ENCODE results near the gene ACTR3.

DNA sequence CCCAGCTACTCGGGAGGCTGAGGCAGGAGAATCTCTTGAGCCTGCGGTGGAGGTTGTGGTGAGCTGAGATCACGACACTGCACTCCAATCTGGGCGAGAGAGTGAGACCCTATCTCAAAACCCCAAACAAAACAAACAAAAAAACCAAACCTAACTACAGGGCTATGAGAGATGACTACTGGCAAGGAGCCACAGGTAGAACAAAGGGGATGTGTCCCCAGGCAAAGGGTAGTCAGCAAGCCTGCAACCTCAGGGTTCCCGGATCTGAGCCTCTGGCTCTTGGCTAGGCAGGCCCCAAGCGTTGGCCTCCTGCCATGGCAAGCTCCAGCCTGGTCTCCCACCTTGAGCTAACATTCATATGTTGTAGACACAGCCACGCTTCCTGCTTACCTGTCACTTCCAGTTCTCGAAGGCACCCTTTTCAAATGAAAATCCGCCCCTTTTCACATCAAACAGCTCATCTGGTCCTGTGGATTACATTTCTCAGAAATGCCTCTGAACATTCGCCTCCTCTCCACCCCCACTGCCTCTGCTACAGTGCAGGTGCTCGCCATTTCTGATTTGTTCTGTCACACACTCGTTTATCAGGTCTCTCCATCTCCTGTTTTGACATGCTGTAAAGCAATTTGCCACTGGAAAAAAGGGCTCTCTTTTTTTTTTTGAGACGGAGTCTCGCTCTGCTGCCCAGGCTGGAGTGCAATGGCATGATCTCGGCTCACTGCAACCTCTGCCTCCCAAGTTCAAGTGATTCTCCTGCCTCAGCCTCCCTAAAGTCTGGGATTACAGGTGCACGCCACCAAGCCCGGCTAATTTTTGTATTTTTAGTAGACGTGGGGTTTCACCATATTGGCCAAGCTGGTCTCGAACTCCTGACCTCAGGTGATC, 13.1 kb upstream of the ACTR3 start:
- TF ChIP-seq POLR2A (IDR thresholded peaks at IDR 0.05) (no peak), EP300 (IDR thresholded peaks at IDR 0.05) (no peak)
- TF ChIP-seq, protein P1, sequence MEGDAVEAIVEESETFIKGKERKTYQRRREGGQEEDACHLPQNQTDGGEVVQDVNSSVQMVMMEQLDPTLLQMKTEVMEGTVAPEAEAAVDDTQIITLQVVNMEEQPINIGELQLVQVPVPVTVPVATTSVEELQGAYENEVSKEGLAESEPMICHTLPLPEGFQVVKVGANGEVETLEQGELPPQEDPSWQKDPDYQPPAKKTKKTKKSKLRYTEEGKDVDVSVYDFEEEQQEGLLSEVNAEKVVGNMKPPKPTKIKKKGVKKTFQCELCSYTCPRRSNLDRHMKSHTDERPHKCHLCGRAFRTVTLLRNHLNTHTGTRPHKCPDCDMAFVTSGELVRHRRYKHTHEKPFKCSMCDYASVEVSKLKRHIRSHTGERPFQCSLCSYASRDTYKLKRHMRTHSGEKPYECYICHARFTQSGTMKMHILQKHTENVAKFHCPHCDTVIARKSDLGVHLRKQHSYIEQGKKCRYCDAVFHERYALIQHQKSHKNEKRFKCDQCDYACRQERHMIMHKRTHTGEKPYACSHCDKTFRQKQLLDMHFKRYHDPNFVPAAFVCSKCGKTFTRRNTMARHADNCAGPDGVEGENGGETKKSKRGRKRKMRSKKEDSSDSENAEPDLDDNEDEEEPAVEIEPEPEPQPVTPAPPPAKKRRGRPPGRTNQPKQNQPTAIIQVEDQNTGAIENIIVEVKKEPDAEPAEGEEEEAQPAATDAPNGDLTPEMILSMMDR (IDR thresholded peaks at IDR 0.05) = no peak

Data from ovary (tissue), 3 donors.